GM19372 (cell line): ENCODE results near the gene RASEF.
"Not testable (repeated sequence)": the region's sequence is repeated elsewhere in the genome, so short reads cannot be mapped to it uniquely, and the experiment has no call there.

ENCODE experiments used
- ATAC-seq: cut with Tn5 transposase; IDR thresholded peaks from one replicate; pipeline ENCODE4 v1.9.1; 2021; ENCODE audit warnings: mild to moderate bottlenecking, low read depth, moderate library complexity; ENCODE audit not compliant: unreplicated experiment

RASEF gene

GRCh38 chr9:82987370-82988189 lies 75.4 kb downstream of the RASEF start:
- no peak for ATAC-seq

DNA sequence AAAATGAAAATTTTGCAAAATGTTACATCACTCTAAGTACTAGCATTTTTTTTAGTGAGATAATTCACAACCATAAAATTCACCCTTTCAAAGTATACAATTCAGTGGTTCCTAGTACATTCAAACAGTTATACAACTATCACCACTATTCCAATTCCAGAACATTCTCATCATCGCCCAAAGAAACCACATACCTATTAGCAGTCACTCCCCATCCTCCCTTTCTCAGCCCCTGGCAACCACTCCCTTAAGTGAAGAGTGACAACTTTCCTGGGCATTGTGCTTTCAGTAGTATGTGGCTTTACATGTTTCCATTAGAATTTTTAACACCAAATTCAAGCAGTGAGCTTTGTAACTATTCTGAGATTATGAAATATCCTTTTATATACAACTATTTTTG lies 81.4 kb downstream of the RASEF start:
- ATAC-seq: no peak

DNA sequence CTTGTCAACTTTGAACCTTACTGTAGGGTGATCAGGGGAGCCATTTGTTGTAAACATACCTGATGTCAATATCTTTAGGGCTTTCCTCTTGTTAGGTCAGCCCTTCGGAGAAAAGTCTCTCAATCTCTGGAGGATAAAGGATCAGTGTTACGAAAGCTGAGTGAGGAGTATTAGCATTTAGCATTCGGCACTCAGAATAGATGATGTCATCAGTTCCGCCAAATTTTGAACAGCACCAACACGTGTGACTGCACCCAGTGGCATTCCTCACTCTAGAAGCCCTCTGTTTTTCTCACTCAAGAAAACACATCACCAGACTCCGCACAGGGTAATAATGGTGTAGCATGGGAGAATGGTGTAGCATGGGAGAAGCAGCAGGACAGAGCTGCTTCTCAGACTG lies 87.8 kb downstream of the RASEF start:
- no peak for ATAC-seq

DNA sequence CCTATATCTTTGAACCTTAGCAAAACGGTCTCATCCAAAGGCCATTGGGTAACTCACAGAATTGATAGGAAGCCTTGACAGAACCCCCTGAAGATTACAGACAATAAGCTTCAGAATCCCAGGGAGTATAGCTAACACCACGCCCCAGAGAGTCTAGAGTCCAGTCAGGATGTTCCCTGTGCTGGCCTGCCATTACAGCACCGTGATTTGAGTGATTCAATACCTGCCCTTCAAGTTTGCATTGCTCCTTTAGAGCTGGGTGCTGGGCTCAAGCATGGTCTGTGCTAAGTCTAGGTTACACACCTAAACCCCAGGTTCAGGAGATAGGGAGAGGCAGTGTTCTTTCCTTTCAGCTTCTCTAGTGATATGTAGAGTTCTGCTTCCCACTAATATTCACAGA lies 90.5 kb downstream of the RASEF start:
- ATAC-seq: no peak

GRCh38 chr9:82970359-82970758 lies 92.6 kb downstream of the RASEF start:
- no peak for ATAC-seq

DNA sequence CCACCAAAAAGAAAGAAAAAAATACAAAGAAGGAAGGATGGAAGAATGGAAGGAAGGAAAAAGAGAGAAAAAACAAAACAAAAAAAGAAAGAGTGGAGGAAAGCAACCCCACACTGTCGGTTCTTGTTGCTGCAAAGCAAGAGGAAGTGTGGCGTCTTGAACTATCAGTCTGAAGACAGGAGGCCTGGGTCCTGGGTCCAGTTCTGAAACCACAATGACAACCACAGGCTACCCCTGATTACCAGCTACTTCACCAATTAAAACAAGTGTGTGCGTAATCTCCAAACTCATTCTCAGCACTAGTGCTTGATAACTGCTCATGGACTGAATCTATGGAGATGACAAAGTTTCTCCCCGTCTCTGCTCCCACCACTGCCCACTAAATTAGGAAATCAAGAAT lies 93.7 kb downstream of the RASEF start:
- ATAC-seq: no peak

- ATAC-seq: no peak
Measured at GRCh38 chr9:82968816-82969215, 94.1 kb downstream of the RASEF start.

DNA sequence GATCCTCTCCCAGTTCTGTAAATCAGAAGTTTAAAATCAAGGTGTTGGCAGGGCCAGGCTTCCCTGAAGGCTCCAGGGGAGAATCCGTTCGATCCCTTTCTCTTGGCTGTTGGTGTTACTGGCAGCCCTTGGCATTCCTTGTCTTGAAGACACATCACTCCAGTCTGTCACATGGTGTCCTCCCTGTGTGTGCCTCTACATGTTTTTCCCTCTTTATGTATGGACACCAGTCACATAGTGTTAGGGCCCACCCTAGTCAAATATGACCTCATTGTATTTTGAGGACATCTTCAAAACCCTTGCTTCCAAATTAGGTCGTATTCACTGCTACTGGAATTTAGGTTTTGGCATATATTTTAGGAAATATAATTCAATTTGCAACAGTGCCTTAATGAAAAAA lies 94.6 kb downstream of the RASEF start:
- no peak for ATAC-seq

GRCh38 chr9:82961504-82962125 lies 101.3 kb downstream of the RASEF start:
- peak; percentile 79 for ATAC-seq

- ATAC-seq: no peak
Measured at GRCh38 chr9:82957529-82958379, 105.2 kb downstream of the RASEF start.

DNA sequence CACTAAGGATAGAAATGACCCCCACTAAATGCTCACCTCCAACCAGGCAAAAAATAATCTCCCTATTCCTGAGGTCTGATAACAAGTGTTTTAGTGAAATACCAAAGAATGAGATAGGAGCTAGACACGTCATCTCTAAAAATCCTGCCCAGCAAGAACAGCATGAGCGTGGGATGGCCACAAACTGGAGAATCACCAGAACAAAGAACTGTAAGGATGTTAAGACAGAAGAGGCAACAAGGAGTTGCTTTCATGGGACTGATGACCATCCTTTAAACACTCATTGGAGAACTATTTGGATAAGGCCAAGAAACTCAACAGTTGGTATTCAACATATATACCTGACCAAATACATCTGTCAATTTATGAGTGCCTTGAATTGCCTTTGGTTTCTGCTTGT lies 113.7 kb downstream of the RASEF start:
- ATAC-seq: no peak

GRCh38 chr9:82940376-82940775 lies 122.6 kb downstream of the RASEF start:
- no peak for ATAC-seq

DNA sequence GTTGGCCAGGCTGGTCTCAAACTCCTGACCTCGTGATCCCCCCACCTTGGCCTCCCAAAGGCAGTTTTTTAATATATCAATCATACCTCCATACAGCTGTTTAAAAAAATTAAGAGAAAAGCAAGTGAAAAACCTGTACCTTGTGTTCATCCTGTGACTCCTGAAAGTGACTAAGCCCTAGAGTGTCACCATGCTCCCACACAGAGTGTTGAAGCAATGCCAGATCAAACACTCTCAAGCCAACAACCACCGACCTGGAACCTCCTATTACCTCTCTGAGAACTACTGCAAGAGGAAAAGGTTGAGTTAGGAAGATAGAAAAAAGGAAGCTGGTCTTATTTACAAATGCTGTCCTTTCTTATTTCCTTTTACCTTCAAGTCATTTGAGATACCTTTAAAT lies 123.5 kb downstream of the RASEF start:
- ATAC-seq: no peak

DNA sequence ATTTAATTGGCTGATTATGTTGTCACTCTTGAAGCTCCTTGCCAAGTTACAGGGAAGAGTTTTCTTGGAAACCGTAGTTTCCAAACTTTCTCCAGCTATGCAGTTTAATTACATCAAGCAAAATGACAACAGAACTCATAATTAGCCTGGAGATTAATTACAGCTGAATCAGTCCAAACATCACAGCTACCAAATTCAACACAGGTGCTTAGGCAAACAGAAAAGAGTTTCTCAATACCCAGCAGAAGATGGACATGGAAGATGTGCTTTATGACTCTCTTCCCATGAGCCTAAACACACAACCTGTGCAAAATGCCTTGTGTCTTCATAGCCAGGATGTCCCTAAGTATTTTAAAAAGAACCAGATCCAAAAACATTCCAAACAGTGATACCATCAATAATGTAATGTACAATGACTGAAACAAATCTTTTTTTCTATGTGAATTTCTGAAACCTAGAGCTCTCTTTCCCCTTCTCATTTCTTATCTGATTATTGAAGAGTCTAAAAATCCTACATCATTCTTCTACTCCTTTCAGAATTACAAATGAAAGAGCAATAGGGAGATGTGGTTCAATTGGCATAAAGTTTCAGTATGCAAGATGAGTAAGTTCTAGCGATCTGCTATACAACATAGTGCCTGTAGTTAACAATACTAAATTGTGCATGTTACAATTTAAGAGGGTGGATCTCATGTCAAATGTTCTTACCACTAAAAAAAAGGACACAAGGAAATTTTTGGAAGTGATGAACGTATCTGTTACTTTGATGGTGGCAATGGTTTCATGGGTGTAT lies 124.3 kb downstream of the RASEF start:
- no peak for ATAC-seq

GRCh38 chr9:82936561-82936960 lies 126.4 kb downstream of the RASEF start:
- ATAC-seq: not testable (repeated sequence)

- ATAC-seq: no peak
Measured at GRCh38 chr9:82934949-82935348, 128.0 kb downstream of the RASEF start.

- not testable (repeated sequence) for ATAC-seq
Measured at GRCh38 chr9:82934025-82934424, 128.9 kb downstream of the RASEF start.

DNA sequence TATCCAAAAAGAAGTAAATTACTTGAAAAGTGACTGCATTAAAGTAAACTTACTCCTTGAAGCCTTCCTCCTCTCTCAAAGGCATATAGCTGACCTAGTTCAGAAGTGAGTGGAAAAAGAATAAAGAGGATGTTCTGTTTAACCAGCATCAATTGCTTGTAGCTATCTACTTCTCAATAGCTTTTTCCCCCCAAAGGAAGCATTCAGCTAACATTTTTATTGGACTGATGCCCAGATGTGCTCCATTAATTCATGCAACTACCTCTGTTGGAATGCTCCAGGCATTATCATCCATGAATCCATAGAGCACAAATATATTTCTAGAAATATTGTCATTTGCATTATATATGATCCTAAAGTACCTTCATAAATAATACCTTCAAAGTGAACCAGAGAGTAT lies 132.8 kb downstream of the RASEF start:
- no peak for ATAC-seq
